HepG2 (cell line): Measurements from ENCODE around the gene SURF6. TPM values are rescaled to one million over a fixed set of nuclear protein-coding genes. Genes with fewer than 3 reads are reported as not detected.
A peak's percentile ranks its signal among the peaks of the same experiment; 100 is the strongest.

ENCODE experiments used
- ATAC-seq: fragments of 200-7000 bp; cut with Tn5 transposase; 3 replicates; pipeline ENCODE4 v1.9.1; 2020; ENCODE audit warnings: mild to moderate bottlenecking, moderate library complexity
- BruUV-seq: library from RNA; stranded (reverse); fragments of 400-500 nt; replicated peaks from 2 replicates; lab custom pipeline; 2021; lab: Mats Ljungman, UMichigan
- CTCF ChIA-PET: fragments of 300-600 bp; formaldehyde crosslinking; extraction: SDS; loops from one replicate; lab custom pipeline; 2021; ENCODE audit warnings: low total read pairs, inconsistent platforms, low intra/inter-chr PET ratio; lab: Yijun Ruan, JAX
- POLR2A ChIA-PET: fragments of 350-600 bp; sonication (Branson Sonifier 250); formaldehyde crosslinking; loops from one replicate; lab custom pipeline; 2020; ENCODE audit warnings: antibody characterized with exemption, inconsistent platforms; lab: Yijun Ruan, JAX
- DNase-seq: peaks from one replicate; pipeline ENCODE4 v3.0.0-alpha.2; 2015; ENCODE audit warnings: low spot score
- FAIRE-seq: peaks from 3 replicates; lab custom pipeline; 2011; peaks lifted over from hg19 to GRCh38; lab: Jason Lieb, UNC
- H2AFZ ChIP-seq: one replicate; pipeline ENCODE4 v1.6.1; 2011; ENCODE audit warnings: low read length, inconsistent platforms
- H3K27ac ChIP-seq: fragments of 300-600 bp; 3 replicates; pipeline ENCODE4 v1.8.0; 2011; ENCODE audit warnings: mixed run types, mild to moderate bottlenecking, mixed read lengths, low read length, inconsistent platforms; ENCODE audit not compliant: insufficient read depth; ENCODE audit errors: extremely low read length
- H3K27me3 ChIP-seq, 2 experiments: fragments of 200-600 bp in 1 of 2; 2 replicates in 1 of 2; 3 replicates in 1 of 2; pipeline versions ENCODE4 v1.6.0 to v1.8.0; 2011; ENCODE audit warnings: low read length in 2 of 2, mild to moderate bottlenecking in 2 of 2, moderate library complexity in 2 of 2, inconsistent platforms in 1 of 2; ENCODE audit not compliant: insufficient read depth in 2 of 2, control insufficient read depth in 1 of 2
- H3K36me3 ChIP-seq, 2 experiments: fragments of 200-600 bp in 1 of 2; replicated peaks in 1 of 2; 2 replicates in 1 of 2; 3 replicates in 1 of 2; pipeline versions ENCODE4 v1.5.1 to v1.8.0; 2011; ENCODE audit warnings: low read length in 2 of 2, inconsistent platforms in 1 of 2; ENCODE audit not compliant: insufficient read depth in 2 of 2, control insufficient read depth in 1 of 2
- H3K4me1 ChIP-seq: 2 replicates; pipeline ENCODE4 v1.5.1; 2012; ENCODE audit warnings: low read length, inconsistent platforms; ENCODE audit not compliant: insufficient read depth
- H3K4me2 ChIP-seq: 2 replicates; pipeline ENCODE4 v1.6.0; 2011; ENCODE audit warnings: low read depth, low read length, inconsistent platforms
- H3K4me3 ChIP-seq, 3 experiments: fragments of 200-600 bp in 1 of 3; sonication (generic), shearing (Covaris generic) in 1 of 3; replicated peaks in 1 of 3; 2 replicates each; pipeline ENCODE4 v1.5.1; 2011 to 2016; ENCODE audit warnings: low read length in 3 of 3, inconsistent platforms in 2 of 3, low read depth in 2 of 3, mild to moderate bottlenecking in 2 of 3, control low read depth in 1 of 3, mixed read lengths in 1 of 3; ENCODE audit not compliant: insufficient read depth in 1 of 3
- H3K79me2 ChIP-seq: one replicate; pipeline ENCODE4 v1.6.1; 2011; ENCODE audit warnings: low read length, inconsistent platforms; ENCODE audit not compliant: insufficient read depth
- H3K9ac ChIP-seq: 2 replicates; pipeline ENCODE4 v1.6.0; 2011; ENCODE audit warnings: mild to moderate bottlenecking, low read depth, low read length, inconsistent platforms; ENCODE audit not compliant: insufficient read depth
- H3K9me3 ChIP-seq: 2 replicates; pipeline ENCODE4 v1.5.1; 2012; ENCODE audit warnings: mild to moderate bottlenecking, low read length
- H4K20me1 ChIP-seq: 2 replicates; pipeline ENCODE4 v1.6.0; 2011; ENCODE audit warnings: inconsistent platforms, mild to moderate bottlenecking, low read length, moderate library complexity; ENCODE audit not compliant: insufficient read depth
- JUND ChIP-seq: sonication (generic); formaldehyde crosslinking; IDR thresholded peaks from 2 replicates; pipeline ENCODE4 v1.8.0; 2022; ENCODE audit warnings: mild to moderate bottlenecking, missing genetic modification reagents
- MAF1 ChIP-seq: sonication (generic); formaldehyde crosslinking; IDR thresholded peaks from 2 replicates; pipeline ENCODE4 v1.5.0; 2020; ENCODE audit warnings: missing genetic modification reagents, borderline replicate concordance
- RCOR2 ChIP-seq: IDR thresholded peaks from 2 replicates; pipeline ENCODE4 v1.6.1; 2016; ENCODE audit warnings: missing biosample characterization, missing genetic modification reagents
- RFX5 ChIP-seq: IDR thresholded peaks from 2 replicates; pipeline ENCODE4 v1.6.1; 2011; ENCODE audit warnings: low read depth, low read length, improper control_type of control experiment
- ZFP36L1 ChIP-seq: sonication (generic); formaldehyde crosslinking; IDR thresholded peaks from 2 replicates; pipeline ENCODE4 v1.8.0; 2022; ENCODE audit warnings: mild to moderate bottlenecking, missing genetic modification reagents, moderate library complexity
- ZFX ChIP-seq: sonication (generic); formaldehyde crosslinking; IDR thresholded peaks from 2 replicates; pipeline ENCODE4 v1.4.0; 2020; ENCODE audit warnings: mild to moderate bottlenecking, low read depth, missing genetic modification reagents, moderate library complexity
- ZNF136 ChIP-seq: sonication (generic); formaldehyde crosslinking; IDR thresholded peaks from 2 replicates; pipeline ENCODE4 v1.8.1; 2022; ENCODE audit warnings: low read depth, mild to moderate bottlenecking, moderate library complexity, missing genetic modification reagents
- ZNF335 ChIP-seq: sonication (generic); formaldehyde crosslinking; IDR thresholded peaks from 2 replicates; pipeline ENCODE4 v1.4.0; 2020; ENCODE audit warnings: missing genetic modification reagents
- ZNF407 ChIP-seq: sonication (generic); formaldehyde crosslinking; IDR thresholded peaks from one replicate; pipeline ENCODE4 v1.5.1; 2020; ENCODE audit warnings: mild to moderate bottlenecking, missing genetic modification reagents; ENCODE audit errors: not compliant biosample characterization
- ZNF549 ChIP-seq: sonication (generic); formaldehyde crosslinking; IDR thresholded peaks from 2 replicates; pipeline ENCODE4 v1.5.0; 2020; ENCODE audit warnings: missing genetic modification reagents
- ZNF567 ChIP-seq: sonication (generic); formaldehyde crosslinking; IDR thresholded peaks from 2 replicates; pipeline ENCODE4 v1.8.1; 2023; ENCODE audit warnings: mild to moderate bottlenecking, missing genetic modification reagents, borderline replicate concordance
- ZNF577 ChIP-seq: sonication (generic); formaldehyde crosslinking; IDR thresholded peaks from 2 replicates; pipeline ENCODE4 v1.4.0; 2020; ENCODE audit warnings: mild to moderate bottlenecking, low read depth, missing genetic modification reagents, borderline replicate concordance
- ZNF619 ChIP-seq: sonication (generic); formaldehyde crosslinking; IDR thresholded peaks from 2 replicates; pipeline ENCODE4 v1.4.0; 2020; ENCODE audit warnings: mild to moderate bottlenecking, missing genetic modification reagents
- ZNF772 ChIP-seq: sonication (generic); formaldehyde crosslinking; IDR thresholded peaks from 2 replicates; pipeline ENCODE4 v1.5.0; 2020; ENCODE audit warnings: mild to moderate bottlenecking, missing genetic modification reagents
- WGBS: methylation state at CpG from one replicate; pipeline ENCODE4 v1.1.6; 2017; ENCODE audit warnings: low lambda C conversion rate; 5-methylcytosine and 5-hydroxymethylcytosine counted together
- in situ Hi-C: cut with HindIII; loops from 2 replicates; pipeline ENCODE4 v1.10.0; 2017; ENCODE audit warnings: low pct_unique_long_range_greater_than_20kb; ENCODE audit not compliant: extremely low pct_ligation_motif_present
- intact Hi-C: fragments of 100-400 bp; cut with micrococcal nuclease; formaldehyde crosslinking; loops from one replicate; pipeline ENCODE4 v1.10.0; 2022; ENCODE audit not compliant: unreplicated experiment
- polyA plus RNA-seq, 8 experiments: library from polyadenylated mRNA; depleted of rRNA in 3 of 8; stranded (reverse) in 7 of 8; unstranded in 1 of 8; fragments of >200 nt; fragmentation: Illumina TruSeq in 4 of 8; extraction: Trizol in 4 of 8; gene quantifications; 2 replicates each; pipeline versions ENCODE4 v1.2.1 to v1.2.3, GENCODE V29; 2011 to 2016; ENCODE audit warnings: low read depth in 4 of 8, missing spikeins in 1 of 8, mixed read lengths in 1 of 8; ENCODE audit not compliant: insufficient read depth in 1 of 8
- total RNA-seq, 5 experiments: library from RNA; depleted of rRNA; stranded (reverse); fragments of >200 nt; fragmentation: Illumina TruSeq; extraction: Trizol; gene quantifications; 2 replicates each; pipeline ENCODE4 v1.2.3, GENCODE V29; 2016; ENCODE audit warnings: low read depth in 1 of 5
- TF ChIP-seq, protein P1 (sequence below): sonication (generic); formaldehyde crosslinking; conservative IDR thresholded peaks from 2 replicates; pipeline ENCODE4 v1.8.1; 2023; ENCODE audit warnings: missing genetic modification reagents

Gene SURF6
- total and polyA plus RNA-seq, 2 of the 13 experiments (the other 11 are each of a cell fraction or from before 2014, with no cell fraction given), result 5.9 to 14.7 TPM

- peaks cover 10% of the 10 kb centered on the region; the same call in 1 of the 2 replicates for H3K9me3 ChIP-seq
- FAIRE-seq, result no peak
- ChIA-PET CTCF (no interaction called here), POLR2A (interaction anchor here (0.9 to 3.7 kb wide), 5 partner anchors 10 to 74 kb away, joined by 4 to 18 read pairs (median 4); partner anchors contain the start of genes MED22, RPL7A, SURF1 and SURF2)
- no peaks in the 10 kb centered on the region for H3K36me3 ChIP-seq
- peak; percentile 35 for DNase-seq
- intact Hi-C loops, result no loop called here
- H3K9ac ChIP-seq, result peak overlapping the region; percentile 33
- peak overlapping the region; percentile 78 for H3K4me2 ChIP-seq
- peak overlapping the region in 2 of 3 experiments; percentile 24 to 52; a peak in 4 of 6 replicates for H3K4me3 ChIP-seq
- H4K20me1 ChIP-seq, result no peaks in the 10 kb centered on the region
- in situ Hi-C loops, result no loop called here
- ATAC-seq, result peak; percentile 34
- peaks cover 65% of the 10 kb centered on the region for H3K4me1 ChIP-seq
- H3K27ac ChIP-seq, result no peak overlapping the region
- H3K27me3 ChIP-seq, result no peaks in the 10 kb centered on the region
- H3K79me2 ChIP-seq, result no peaks in the 10 kb centered on the region
- 21% methylated on average over 7 of the region's 17 CpGs for WGBS
- no peak overlapping the region for H2AFZ ChIP-seq
- no TSS peak for BruUV-seq
- no peak for TF ChIP-seq ZFP36L1
- no peak for TF ChIP-seq ZNF577
- TF ChIP-seq ZNF549, result no peak
- no peak for TF ChIP-seq ZNF407 (CRISPR knock-in tag)
- 0 out of 2 replicates have a peak, but pooled peaks have one; percentile 33 for TF ChIP-seq ZNF567 (CRISPR knock-in tag)
- no peak for TF ChIP-seq RCOR2 (CRISPR knock-in tag)
- TF ChIP-seq JUND (CRISPR knock-in tag), result no peak
- no peak for TF ChIP-seq RFX5
- TF ChIP-seq ZNF772 (CRISPR knock-in tag), result no peak
- no peak for TF ChIP-seq ZNF619 (CRISPR knock-in tag)
- TF ChIP-seq, protein P1, sequence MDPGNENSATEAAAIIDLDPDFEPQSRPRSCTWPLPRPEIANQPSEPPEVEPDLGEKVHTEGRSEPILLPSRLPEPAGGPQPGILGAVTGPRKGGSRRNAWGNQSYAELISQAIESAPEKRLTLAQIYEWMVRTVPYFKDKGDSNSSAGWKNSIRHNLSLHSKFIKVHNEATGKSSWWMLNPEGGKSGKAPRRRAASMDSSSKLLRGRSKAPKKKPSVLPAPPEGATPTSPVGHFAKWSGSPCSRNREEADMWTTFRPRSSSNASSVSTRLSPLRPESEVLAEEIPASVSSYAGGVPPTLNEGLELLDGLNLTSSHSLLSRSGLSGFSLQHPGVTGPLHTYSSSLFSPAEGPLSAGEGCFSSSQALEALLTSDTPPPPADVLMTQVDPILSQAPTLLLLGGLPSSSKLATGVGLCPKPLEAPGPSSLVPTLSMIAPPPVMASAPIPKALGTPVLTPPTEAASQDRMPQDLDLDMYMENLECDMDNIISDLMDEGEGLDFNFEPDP, result 0 out of 2 replicates have a peak, but pooled peaks have one; percentile 68
- TF ChIP-seq ZNF136 (CRISPR knock-in tag), result 0 out of 2 replicates have a peak, but pooled peaks have one; percentile 25
- TF ChIP-seq MAF1 (CRISPR knock-in tag), result no peak
- peak; percentile 60 for TF ChIP-seq ZFX
- TF ChIP-seq ZNF335 (CRISPR knock-in tag), result no peak
Measured at GRCh38 chr9:133384736-133385321, 48.8 kb upstream of the SURF6 start.
